Caco-2 (cell line): ENCODE results near the gene TBK1. TPM values are rescaled to one million over a fixed set of nuclear protein-coding genes. Genes with fewer than 3 reads are reported as not detected.

Experiments used
- BruUV-seq: library from RNA; stranded (reverse); fragments of 400-500 nt; replicated peaks from 2 replicates; lab custom pipeline; 2021; lab: Mats Ljungman, UMichigan
- CTCF ChIA-PET: fragments of 300-600 bp; sonication (Branson Sonifier 250); formaldehyde crosslinking; loops from one replicate; lab custom pipeline; 2022; ENCODE audit warnings: antibody characterized with exemption; lab: Charles Lee
- POLR2A ChIA-PET: fragments of 300-600 bp; sonication (Branson Sonifier 250); formaldehyde crosslinking; loops from one replicate; lab custom pipeline; 2022; ENCODE audit warnings: antibody characterized with exemption; lab: Charles Lee
- DNase-seq, 2 experiments: peaks; one replicate each; pipeline versions ENCODE4 v3.0.0 to v3.0.0-alpha.2; 2020 to 2022
- H3K27me3 ChIP-seq: replicated peaks from 2 replicates; pipeline ENCODE4 v1.6.0; 2011; ENCODE audit warnings: low read length; ENCODE audit not compliant: control insufficient read depth, insufficient read depth
- H3K36me3 ChIP-seq: 2 replicates; pipeline ENCODE4 v1.5.1; 2011; ENCODE audit warnings: low read length; ENCODE audit not compliant: control insufficient read depth, insufficient read depth
- H3K4me1 ChIP-seq: fragments of 250-450 bp; sonication (Bioruptor Pico); 2 replicates; pipeline ENCODE4 v1.5.1; 2020; ENCODE audit warnings: mild to moderate bottlenecking
- H3K4me3 ChIP-seq: 2 replicates; pipeline ENCODE4 v1.5.1; 2011; ENCODE audit warnings: low read depth, mild to moderate bottlenecking, control low read depth, low read length
- H3K9me3 ChIP-seq: fragments of 250-450 bp; sonication (Bioruptor Pico); 2 replicates; pipeline ENCODE4 v1.5.1; 2020; ENCODE audit warnings: mild to moderate bottlenecking, moderate library complexity
- H3K27ac Mint-ChIP-seq: one replicate; pipeline ENCODE4 v1.8.0; 2022; ENCODE audit warnings: mixed read lengths; ENCODE audit not compliant: unreplicated experiment
- H3K27me3 Mint-ChIP-seq: one replicate; pipeline ENCODE4 v1.8.0; 2022; ENCODE audit warnings: mixed read lengths; ENCODE audit not compliant: insufficient read depth, unreplicated experiment
- H3K36me3 Mint-ChIP-seq: one replicate; pipeline ENCODE4 v1.8.0; 2022; ENCODE audit warnings: mild to moderate bottlenecking, mixed read lengths; ENCODE audit not compliant: insufficient read depth, unreplicated experiment
- H3K4me1 Mint-ChIP-seq: one replicate; pipeline ENCODE4 v1.8.0; 2022; ENCODE audit warnings: low read depth, mixed read lengths; ENCODE audit not compliant: unreplicated experiment
- H3K4me3 Mint-ChIP-seq: one replicate; pipeline ENCODE4 v1.8.0; 2022; ENCODE audit warnings: mild to moderate bottlenecking, moderate library complexity, mixed read lengths; ENCODE audit not compliant: unreplicated experiment
- H3K9me3 Mint-ChIP-seq: one replicate; pipeline ENCODE4 v1.8.0; 2022; ENCODE audit warnings: mixed read lengths; ENCODE audit not compliant: unreplicated experiment
- CTCF ChIP-seq, 2 experiments: fragments of 200-600 bp in 1 of 2; IDR thresholded peaks; 1 replicate in 1 of 2; 2 replicates in 1 of 2; pipeline versions ENCODE4 v1.5.1 to v1.8.0; 2011 to 2022; ENCODE audit warnings: antibody characterized with exemption in 1 of 2, control low read depth in 1 of 2, inconsistent platforms in 1 of 2, low read depth in 1 of 2, low read length in 1 of 2, mild to moderate bottlenecking in 1 of 2, moderate library complexity in 1 of 2; ENCODE audit not compliant: insufficient read depth in 1 of 2, severe bottlenecking in 1 of 2, unreplicated experiment in 1 of 2
- intact Hi-C: fragments of 100-400 bp; cut with micrococcal nuclease; formaldehyde crosslinking; loops from one replicate; pipeline ENCODE4 v1.10.0; 2022; ENCODE audit not compliant: unreplicated experiment
- total RNA-seq: library from RNA; stranded (reverse); gene quantifications from 2 replicates; pipeline ENCODE4 v1.2.3, GENCODE V29; 2022

The TBK1 gene
- total RNA-seq, 1 experiment from 2014 or later: 21.6 TPM

- no peak overlapping the region for H3K4me3 Mint-ChIP-seq
- peaks cover 15% of the 10 kb centered on the region for H3K4me1 Mint-ChIP-seq
- Histone ChIP-seq H3K4me1 (peaks cover 12% of the 10 kb centered on the region; the same call in 1 of the 2 replicates), H3K36me3 (no peaks in the 10 kb centered on the region), H3K4me3 (no peak overlapping the region), H3K9me3 (no peaks in the 10 kb centered on the region), H3K27me3 (no peaks in the 10 kb centered on the region)
- H3K9me3 Mint-ChIP-seq: no peaks in the 10 kb centered on the region
- ChIA-PET POLR2A (no interaction called here), CTCF (no interaction called here)
- DNase-seq: no peak
- H3K27ac Mint-ChIP-seq: no peak overlapping the region
- peaks cover 46% of the 10 kb centered on the region for H3K36me3 Mint-ChIP-seq
- intact Hi-C loops: loop anchor here (10.0 kb wide), 1 partner anchor 167 kb away; no protein-coding TSS in a partner anchor
- no TSS peak for BruUV-seq
- TF ChIP-seq CTCF (IDR thresholded peaks at IDR 0.05; ENCODE audit: insufficient read depth in 1 of 2, low read depth in 1 of 2, low read length in 1 of 2, severe bottlenecking in 1 of 2, unreplicated experiment in 1 of 2): no peak
- H3K27me3 Mint-ChIP-seq: no peaks in the 10 kb centered on the region
Observed at GRCh38 chr12:64457923-64458322, 6.0 kb downstream of the TBK1 start.

GRCh38 chr12:64459394-64459891, 7.5 kb downstream of the TBK1 start:
- H3K27me3 Mint-ChIP-seq: no peaks in the 10 kb centered on the region
- Histone ChIP-seq H3K4me1 (peaks cover 8% of the 10 kb centered on the region; the same call in 1 of the 2 replicates), H3K36me3 (no peaks in the 10 kb centered on the region), H3K4me3 (no peak overlapping the region), H3K9me3 (no peaks in the 10 kb centered on the region), H3K27me3 (no peaks in the 10 kb centered on the region)
- H3K4me3 Mint-ChIP-seq: no peak overlapping the region
- peak overlapping the region; percentile 23 for H3K27ac Mint-ChIP-seq
- BruUV-seq: no TSS peak
- H3K36me3 Mint-ChIP-seq: peaks cover 57% of the 10 kb centered on the region
- DNase-seq: no peak
- H3K4me1 Mint-ChIP-seq: peaks cover 10% of the 10 kb centered on the region
- POLR2A ChIA-PET: no interaction called here
- TF ChIP-seq CTCF (IDR thresholded peaks at IDR 0.05; ENCODE audit: insufficient read depth in 1 of 2, low read depth in 1 of 2, low read length in 1 of 2, severe bottlenecking in 1 of 2, unreplicated experiment in 1 of 2): no peak
- CTCF ChIA-PET: no interaction called here
- no peaks in the 10 kb centered on the region for H3K9me3 Mint-ChIP-seq
- intact Hi-C loops: loop anchor here (10.0 kb wide), 1 partner anchor 165 kb away; no protein-coding TSS in a partner anchor

- Mint-ChIP-seq H3K27me3 (no peaks in the 10 kb centered on the region), H3K4me3 (no peak overlapping the region), H3K27ac (no peak overlapping the region), H3K9me3 (no peaks in the 10 kb centered on the region), H3K4me1 (peaks cover 10% of the 10 kb centered on the region), H3K36me3 (peaks cover 67% of the 10 kb centered on the region)
- H3K27me3 ChIP-seq: no peaks in the 10 kb centered on the region
- H3K4me1 ChIP-seq: peaks cover 8% of the 10 kb centered on the region; the same call in 1 of the 2 replicates
- POLR2A ChIA-PET: no interaction called here
- DNase-seq: no peak
- H3K36me3 ChIP-seq: no peaks in the 10 kb centered on the region
- no peak for TF ChIP-seq CTCF (IDR thresholded peaks at IDR 0.05; ENCODE audit: insufficient read depth in 1 of 2, low read depth in 1 of 2, low read length in 1 of 2, severe bottlenecking in 1 of 2, unreplicated experiment in 1 of 2)
- intact Hi-C loops: no loop called here
- CTCF ChIA-PET: no interaction called here
- no peak overlapping the region for H3K4me3 ChIP-seq
- no TSS peak for BruUV-seq
- H3K9me3 ChIP-seq: no peaks in the 10 kb centered on the region
Observed at GRCh38 chr12:64461634-64462414, 9.9 kb downstream of the TBK1 start.
